T1000 (cell line): ENCODE data around the gene NT5M.
"Not testable (repeated sequence)": the region's sequence is repeated elsewhere in the genome, so short reads cannot be mapped to it uniquely, and the experiment has no call there.

ENCODE experiments used
- DNase-seq: peaks from one replicate; lab custom pipeline; 2025; ENCODE audit warnings: mixed read lengths; lab: John Stamatoyannopoulos, UW

NT5M gene

DNA sequence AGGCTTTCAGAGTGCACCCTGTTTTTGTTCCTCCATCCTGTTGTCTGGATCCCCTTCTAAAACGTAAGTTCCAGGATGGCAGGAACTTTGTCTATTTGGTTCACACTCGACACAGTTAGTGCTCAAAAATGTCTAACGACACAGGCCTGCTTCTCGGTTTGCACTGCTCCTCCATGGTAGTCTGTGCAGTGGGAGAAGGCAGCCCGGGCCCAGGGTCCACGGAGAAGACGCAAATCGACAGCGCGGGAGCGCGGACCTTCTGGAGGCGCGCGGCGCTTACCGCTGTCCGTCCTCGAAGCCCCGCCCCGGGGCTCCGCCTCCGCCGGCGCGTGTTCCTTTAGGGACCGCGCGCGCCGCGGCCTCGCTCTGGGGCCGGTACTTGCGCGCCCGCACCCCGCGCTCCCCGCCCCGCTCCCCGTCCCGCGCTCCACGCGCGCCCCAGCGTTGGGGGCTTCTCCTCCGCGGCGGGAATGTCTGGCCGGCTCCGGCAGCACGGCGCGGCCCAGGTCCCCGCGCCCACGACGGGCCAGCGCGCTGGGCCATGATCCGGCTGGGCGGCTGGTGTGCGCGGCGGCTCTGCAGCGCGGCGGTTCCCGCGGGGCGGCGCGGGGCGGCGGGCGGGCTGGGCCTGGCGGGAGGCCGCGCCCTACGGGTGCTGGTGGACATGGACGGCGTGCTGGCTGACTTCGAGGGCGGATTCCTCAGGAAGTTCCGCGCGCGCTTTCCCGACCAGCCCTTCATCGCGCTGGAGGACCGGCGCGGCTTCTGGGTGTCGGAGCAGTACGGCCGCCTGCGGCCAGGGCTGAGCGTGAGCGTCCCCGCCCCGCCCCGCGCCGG, at the start of gene NT5M:
TSS of gene NT5M (plus strand) at position 364 of the 837 bp plus-strand sequence. CDS start at position 542, 178 bp downstream.
- DNase-seq: peak; percentile 44

DNA sequence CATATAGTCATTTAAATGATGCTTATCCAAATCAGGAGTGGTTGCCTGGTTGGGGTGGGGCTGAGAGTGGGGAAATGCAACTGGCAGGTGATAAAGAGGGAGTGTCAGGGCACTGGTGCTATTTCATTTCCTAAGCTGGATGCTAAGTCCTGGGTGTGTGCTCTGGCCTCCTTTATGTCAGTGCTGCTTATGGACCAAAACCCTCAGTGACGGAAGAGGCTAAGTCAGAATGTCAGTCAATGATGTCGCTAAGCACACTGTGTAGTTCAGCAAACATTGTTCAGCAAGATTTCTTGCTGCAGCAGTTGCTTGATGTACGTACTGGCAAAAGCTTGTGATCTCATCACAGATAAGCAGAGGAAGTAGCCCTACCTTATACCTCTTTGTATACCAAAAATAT, 49.8 kb upstream of the NT5M start:
- DNase-seq: no peak

DNA sequence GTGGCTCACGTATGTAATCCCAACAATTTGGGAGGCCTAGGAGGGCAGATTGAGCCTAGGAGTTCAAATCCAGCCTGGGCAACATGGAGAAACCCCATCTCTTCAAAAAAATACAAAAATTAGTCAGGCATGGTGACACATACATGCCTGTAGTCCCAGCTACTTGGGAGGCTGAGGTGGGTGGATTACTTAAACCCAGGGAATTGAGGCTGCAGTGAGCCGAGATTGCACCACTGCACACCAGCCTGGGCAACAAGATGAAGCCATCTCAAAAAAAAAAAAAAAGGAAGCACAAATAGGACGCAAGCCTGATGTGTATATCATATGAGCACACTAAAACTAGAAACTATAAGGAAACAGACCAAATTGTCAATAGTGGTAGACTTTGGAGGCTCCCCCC, 49.1 kb upstream of the NT5M start:
- no peak for DNase-seq

DNA sequence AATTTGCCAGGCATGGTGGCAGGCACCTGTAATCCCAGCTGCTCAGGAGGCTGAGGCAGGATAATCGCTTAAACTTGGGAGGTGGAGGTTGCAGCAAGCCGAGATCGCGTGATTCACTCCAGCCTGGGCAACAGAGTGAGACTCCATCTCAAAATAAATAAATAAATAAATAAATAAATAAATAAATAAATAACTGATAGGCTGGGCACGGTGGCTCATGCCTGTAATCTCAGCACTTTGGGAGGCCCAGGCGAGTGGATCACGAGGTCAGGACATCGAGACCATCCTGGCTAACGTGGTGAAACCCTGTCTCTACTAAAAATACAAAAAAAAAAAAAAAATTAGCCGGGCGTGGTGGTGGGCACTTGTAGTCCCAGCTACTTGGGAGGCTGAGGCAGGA, 47.5 kb upstream of the NT5M start:
- DNase-seq: not testable (repeated sequence)

DNA sequence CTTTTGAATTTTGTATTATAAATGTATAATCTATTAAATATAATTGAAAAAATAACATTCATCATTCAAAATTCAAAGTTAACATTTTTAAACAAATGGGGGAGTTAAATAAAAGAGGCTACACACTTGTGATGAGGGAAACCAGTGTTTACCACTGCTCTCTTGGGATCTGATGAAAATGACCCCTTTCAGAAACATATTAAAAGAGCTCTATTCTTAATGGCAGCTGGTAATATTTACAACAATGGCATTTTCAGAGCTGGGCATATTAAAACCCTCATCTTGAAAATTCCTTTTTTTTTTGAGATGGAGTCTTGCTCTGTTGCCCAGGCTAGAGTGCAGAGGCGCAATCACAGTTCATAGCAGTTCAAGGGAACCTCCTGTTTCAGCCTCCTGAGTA, 46.9 kb upstream of the NT5M start:
- DNase-seq: no peak

DNA sequence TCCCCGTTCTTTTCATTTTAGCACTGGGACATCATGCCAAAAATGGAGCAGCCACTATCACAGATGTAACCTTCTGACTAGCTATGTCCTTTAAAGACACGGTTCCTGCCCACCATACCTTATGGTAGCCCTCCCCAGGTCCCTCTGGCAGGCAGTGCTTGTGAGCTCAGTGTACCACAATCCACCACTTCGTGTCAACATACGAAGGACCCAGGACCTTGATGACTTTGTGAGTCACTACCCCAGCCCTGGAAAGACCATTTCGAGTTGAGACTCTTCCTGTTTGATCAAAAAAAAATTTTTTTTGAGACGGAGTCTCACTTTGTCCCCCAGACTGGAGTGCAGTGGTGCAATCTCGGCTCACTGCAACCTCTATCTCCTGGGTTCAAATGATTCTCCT, 45.2 kb upstream of the NT5M start:
- DNase-seq: no peak

DNA sequence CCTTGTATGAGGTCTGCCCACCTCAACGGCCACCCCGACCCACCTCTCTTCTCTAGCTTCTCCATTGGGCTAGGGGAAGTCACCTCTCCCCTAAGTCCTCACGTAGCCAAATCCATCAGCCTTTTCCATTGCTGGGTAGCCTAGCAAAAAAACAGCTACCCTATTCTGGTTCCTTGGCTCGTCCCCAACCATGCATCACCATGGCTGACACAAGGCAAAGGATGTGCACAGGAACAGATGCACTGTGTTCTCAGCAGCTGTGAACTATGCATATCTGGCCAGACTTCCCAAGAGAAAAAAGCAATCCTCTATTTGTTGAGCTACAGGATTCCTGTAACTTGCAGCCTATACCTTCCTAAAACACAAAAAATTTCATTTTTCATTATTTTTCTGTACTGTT, 44.2 kb upstream of the NT5M start:
- DNase-seq: no peak

DNA sequence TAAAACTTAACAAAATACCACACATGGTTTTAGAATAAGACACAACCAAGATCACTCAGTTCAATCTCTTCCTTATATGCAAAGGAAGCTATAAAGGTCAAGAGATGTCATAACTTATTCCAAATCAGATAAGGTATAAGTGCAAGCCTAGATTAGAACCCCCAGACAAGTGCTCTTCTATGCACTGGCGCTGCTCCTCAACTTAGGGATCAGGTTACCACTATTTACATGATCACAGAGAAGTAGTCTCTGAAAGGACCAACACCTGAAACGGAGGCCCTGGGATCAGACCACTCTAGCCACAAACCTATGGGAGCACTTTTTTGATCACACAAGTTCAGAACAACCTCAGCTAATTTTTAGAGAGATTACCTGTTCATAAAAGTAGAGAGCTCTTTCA, 38.7 kb upstream of the NT5M start:
- no peak for DNase-seq

DNA sequence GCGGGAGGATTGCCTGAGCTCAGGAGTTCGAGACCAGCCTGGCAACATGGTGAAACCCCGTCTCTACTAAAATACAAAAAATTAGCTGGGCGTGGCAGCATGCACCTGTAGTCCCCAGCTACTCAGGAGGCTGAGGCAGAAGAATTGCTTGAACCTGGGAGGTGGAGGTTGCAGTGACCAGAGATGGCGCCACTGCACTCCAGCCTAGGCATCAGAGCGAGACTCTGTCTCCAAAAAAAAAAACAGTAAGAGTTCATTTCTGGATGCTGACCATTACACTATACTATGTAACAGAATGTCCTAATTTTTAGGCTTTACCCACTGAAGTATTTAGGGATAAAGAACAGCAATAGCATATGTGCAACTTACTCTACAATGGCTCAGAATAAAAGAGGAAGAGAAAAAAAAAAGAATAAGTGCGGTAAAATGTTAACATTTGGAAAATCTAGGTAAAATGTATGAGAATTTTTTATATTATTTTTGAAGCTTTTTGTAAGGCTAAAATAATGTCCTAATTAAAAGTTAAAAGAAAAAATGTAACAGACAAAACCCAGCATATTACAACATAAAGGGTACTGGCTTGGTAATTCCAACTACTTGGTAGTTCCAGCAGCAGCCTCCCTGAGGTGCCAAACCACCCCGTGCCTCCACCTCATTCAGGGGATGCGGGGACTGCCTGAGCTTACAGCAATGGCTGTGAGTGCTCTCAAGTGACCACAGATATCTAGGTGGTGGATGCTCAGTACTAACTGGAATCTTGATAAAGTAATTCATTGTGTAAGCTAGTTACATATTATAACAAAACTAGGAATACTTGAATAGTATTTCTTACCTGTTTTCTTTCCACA, 33.0 kb upstream of the NT5M start:
- DNase-seq: no peak

DNA sequence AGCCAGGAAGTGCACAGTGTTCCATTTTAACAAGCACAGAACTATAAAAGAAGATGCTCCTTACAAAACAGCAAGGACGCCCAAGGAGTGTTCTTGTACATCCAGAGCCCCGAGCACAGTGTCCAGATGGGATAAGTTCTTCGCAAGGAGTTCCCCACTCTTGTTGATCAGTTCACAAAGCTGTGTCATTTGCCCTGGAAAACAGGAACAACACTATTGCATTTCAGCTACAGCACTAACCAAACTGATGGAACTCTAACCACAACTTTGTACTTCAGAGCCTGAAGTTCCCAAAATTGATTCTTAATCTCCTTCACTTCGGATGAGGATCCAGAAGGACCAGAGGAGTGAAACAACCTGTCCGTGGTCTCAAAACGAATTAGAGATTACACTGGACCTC, 27.2 kb upstream of the NT5M start:
- DNase-seq: no peak

DNA sequence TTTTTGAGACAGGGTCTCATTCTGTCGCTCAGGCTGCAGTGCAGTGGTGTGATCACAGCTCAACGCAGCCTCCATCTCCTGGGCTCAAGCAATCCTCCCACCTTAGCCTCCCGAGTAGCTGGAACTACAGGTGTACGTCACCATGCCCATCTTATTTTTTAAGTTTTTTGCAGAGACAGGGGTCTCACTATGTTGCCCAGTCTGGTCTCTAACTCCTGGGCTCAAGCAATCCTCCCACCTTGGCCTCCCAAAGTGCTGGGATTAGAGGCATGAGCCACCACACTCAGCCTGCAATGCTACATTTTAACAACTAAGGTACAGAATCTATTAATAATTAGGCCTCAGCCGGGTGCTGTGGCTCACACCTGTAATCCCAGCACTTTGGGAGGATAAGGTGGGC, 25.7 kb upstream of the NT5M start:
- DNase-seq: not testable (repeated sequence)

DNA sequence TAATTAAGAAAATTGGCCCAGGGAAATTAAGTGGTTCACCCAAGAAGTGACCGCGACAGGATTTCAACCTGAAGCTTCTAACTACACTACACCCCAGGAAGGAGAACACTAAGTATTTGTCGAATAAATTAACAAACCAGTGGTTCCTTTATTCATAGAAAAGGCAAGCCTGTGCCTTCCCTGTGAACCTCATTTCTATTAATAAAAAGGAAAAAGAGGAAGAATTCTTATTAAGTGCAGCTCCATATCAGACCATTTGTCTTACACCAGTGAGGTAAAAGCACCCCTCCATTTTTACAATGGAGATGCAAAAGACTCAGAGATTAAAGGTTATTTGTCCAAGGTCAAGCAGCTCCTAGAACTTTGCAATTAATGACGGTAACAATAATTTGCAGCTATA, 23.9 kb upstream of the NT5M start:
- no peak for DNase-seq

DNA sequence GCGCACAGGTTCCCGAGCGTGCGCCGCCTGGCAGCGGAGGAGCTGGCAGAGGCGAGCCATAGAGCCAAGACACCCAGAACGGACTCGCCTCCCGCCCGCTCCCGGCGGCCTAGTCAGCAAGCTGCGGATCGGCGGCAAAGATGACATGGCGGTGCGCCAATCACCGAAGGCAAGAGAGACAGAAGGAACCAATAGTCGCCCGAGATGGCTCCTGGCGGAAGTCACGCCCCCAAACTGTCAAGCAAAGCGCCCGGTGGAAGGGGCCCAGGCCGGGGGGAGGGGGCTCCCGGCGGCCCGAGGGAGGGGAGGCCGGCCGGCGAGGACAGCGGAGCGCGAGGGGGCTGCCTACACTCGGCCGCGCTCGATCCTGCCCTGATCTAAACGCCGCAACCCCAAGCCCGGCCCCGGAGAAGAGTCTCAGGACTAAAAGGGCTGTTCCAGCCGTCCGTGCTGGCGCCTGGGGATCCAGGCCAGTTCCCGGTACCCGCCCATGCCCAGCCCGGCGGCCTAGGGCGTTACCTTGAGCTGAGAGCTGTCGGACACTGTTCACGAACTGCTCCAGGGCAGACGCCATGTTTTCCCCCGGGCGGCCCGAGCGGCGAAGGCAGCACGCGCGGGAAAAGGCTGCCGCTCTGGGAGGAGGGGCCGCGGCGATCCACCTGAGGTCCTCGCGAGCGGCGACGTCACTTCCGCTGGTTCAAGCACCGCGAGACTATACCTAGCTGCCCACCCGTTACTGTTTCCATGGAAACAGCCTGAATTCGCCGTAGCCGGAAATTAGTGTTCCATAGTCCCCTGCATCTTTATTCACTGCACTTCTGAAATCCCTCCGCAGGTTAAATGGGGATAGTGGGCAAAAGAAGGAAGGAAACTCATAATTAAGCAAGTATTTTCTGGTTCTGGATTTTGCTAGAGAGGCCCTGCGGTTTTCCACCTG, 22.3 kb upstream of the NT5M start, which contains the start of gene COPS3:
TSS of gene COPS3 (minus strand) at position 634 of the 937 bp plus-strand sequence. CDS start at position 574, 60 bp downstream.
- peak; percentile 94 for DNase-seq

DNA sequence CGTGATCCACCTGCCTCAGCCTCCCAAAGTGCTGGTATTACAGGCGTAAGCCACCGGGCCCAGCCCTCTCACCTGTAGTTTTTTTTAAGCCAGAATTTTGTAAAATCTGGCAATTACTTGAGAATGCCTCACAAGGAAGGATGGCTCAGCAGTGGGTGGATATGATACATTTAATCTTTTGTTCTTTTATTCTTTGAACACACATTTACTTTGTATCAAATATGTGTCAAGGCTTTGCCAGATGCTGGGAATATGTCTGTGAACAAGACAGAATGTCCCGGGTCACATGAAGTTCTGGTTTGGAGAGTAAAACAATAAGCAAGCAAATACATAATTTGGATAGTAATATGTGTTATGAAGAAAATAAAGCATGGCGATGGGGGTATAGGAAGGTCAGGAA, 17.2 kb upstream of the NT5M start:
- no peak for DNase-seq

DNA sequence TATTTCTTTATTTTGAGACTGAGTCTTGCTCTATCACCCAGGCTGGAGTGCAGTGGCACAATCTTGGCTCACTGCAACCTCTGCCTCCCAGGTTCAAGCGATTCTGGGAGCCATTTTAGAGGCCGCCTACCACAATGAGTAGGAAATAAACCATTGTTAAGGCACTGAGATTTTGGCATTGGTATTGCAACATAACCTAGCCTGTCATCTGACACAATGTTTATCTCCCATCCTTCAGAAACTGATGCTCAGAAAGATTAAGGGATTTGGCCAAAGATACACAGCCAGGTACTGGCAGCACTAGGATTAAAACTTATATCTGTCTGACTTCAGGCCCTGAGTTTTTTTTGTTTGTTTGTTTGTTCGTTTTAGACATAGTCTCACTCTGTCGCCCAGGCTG, 14.1 kb upstream of the NT5M start:
- DNase-seq: no peak

DNA sequence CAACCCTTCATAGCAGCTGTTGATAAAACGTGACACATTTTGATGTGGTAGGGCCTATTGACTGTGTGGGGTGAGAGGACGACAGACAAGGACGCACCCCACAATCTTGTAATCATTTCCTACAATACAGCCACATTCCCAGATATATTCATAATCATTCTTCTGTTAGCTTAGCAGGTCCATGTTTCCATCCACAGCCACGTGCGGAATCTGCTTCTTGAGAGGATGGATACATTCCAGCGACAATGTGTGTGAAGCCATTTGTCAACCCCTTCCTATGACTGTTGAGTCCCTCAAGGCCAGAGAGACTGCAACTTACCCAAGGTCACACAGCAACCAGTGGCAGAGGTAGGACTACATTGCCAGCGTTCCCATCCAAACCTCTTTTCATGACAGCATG, 13.5 kb upstream of the NT5M start:
- DNase-seq: no peak

DNA sequence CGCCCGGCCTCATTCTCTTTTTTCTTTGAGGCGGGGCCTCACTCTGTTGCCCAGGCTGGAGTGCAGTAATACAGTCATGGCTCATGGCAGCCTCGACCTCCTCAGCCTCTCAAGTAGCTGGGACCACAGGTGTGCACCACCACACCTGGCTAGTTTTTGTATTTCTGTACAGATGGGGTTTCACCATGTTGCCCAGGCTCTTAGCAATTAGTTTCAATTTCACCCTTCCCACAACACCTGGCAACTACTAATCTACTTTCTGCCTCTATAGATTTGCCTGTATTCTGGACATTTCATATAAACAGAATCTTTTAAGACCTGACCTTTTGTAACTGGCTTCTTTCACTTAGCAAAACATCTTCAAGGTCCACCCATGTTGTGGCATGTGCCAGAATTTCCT, 8.0 kb upstream of the NT5M start:
- DNase-seq: no peak

DNA sequence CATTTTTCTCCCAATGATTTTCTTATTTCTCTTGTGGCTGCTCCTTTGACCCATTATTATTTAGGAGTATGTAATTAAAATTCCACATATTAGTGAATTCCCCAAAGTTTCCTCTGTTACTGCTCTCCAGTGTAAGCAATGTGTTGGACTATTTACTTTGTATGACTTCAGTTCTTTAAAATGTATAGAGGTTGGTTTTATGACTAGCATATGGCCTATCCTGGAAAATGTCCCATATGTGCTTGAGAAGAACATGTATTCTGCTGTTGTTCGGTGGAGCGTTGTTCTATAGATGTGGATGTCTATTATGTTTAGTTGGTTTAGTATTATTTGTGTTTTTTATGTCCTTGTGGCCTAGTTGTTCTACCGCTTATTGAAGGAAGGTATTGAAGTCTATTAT, 6.0 kb upstream of the NT5M start:
- no peak for DNase-seq

DNA sequence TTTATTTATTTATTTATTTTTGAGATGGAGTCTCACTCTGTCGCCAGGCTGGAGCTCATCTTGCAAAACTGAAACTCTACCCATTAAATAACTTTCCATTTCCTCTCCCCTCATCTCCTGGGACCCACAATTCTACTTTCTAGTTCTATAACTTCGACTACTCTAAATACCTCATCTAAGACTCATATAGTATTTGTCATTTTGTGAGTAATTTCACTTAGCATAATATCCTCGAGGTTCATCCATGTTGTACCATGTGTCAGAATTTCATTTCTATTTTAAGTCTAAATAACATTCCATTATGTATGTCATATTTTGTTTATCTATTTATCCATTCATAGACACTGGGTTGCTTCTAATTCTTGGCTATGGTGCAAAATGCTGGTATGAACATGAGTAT, 5.1 kb upstream of the NT5M start:
- DNase-seq: no peak

DNA sequence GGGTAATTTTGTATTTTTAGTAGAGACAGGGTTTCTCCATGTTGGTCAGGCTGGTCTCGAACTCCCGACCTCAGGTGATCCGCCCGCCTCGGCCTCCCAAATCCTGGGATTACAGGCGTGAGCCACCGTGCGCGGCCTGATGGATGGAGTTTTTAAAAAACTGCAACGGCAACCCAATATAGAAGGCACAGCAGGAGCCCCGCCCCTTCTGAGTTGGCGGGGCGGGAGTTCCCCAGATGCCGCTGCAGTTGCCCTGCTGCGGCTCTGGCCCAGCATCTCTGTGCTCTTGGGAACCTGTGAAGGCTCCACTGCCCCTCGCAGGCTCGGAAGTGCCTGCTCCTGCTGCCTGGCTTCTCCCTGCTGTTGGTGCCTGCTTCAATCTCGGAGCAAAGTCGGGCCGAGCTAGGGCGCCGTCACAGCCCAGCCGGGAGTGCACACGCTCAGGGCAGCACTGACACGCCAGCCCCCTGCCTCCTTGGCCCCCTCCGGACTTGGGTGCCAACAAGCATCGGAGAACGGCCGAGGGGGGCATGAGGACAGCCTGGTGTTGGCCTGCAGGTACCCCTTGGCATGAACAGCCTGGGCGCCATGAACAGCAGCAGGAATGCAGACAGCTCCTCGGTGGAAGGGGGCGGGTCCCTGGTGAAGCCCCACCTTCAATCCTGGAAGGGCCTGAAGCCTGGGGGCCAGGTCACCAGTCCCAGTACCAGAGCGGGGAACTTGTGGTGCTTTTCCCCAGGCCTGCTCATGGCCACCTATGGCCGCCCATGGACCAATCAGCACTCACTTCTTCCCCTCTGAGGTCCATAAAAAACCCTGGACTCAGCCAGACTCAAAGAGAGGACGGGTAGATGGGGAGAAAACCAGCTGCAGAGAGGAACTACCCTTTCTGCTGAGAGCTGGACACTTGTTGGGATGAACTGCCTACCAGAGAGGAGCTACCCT, 2.3 kb upstream of the NT5M start:
- DNase-seq: no peak

DNA sequence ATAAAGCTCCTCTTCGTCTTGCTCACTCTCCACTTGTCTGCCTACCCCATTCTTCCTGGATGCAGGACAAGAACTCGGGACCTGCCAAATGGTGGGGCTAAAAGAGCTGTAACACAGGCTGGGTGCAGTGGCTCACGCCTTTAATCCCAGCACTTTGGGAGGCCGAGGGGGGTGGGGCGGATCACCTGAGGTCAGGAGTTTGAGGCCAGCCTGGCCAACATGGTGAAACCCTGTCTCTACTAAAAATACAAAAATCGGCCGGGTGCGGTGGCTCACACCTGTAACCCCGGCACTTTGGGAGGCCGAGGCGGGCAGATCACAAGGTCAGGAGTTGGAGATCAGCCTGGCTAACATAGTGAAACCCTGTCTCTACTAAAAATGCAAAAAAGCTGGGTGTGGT, 1.5 kb upstream of the NT5M start:
- not testable (repeated sequence) for DNase-seq
